ENCODE measurements around the gene WDR88.

GRCh38 chr19:33205110-33205509 is 73.2 kb downstream of the WDR88 start:
- TF ChIP-seq CTCF (IDR thresholded peaks at IDR 0.05; ENCODE audit: insufficient read depth, low read depth, low read length), result no peak
- no peak for TF ChIP-seq EZH2 (IDR thresholded peaks at IDR 0.05; ENCODE audit: insufficient read depth, low read length)

Data from astrocyte (in vitro differentiated cells and primary cell).